Osteocyte (in vitro differentiated cells): Measurements from ENCODE around the gene LHFPL3. TPM values are rescaled to one million over a fixed set of nuclear protein-coding genes. Genes with fewer than 3 reads are reported as not detected.

Source experiments
- DNase-seq: peaks from one replicate; pipeline ENCODE4 v3.0.0; 2021; ENCODE audit warnings: mixed read lengths; ENCODE audit not compliant: unreplicated experiment; ENCODE audit errors: extremely low spot score
- H3K27ac Mint-ChIP-seq: one replicate; pipeline ENCODE4 v1.8.0; 2021; ENCODE audit warnings: mild to moderate bottlenecking, mixed read lengths; ENCODE audit not compliant: unreplicated experiment
- H3K27me3 Mint-ChIP-seq: one replicate; pipeline ENCODE4 v1.8.0; 2021; ENCODE audit warnings: mixed read lengths; ENCODE audit not compliant: unreplicated experiment
- H3K36me3 Mint-ChIP-seq: one replicate; pipeline ENCODE4 v1.8.0; 2021; ENCODE audit warnings: mixed read lengths; ENCODE audit not compliant: unreplicated experiment
- H3K4me1 Mint-ChIP-seq: one replicate; pipeline ENCODE4 v1.8.0; 2021; ENCODE audit warnings: mixed read lengths; ENCODE audit not compliant: unreplicated experiment
- H3K4me3 Mint-ChIP-seq: one replicate; pipeline ENCODE4 v1.8.0; 2021; ENCODE audit warnings: mild to moderate bottlenecking, moderate library complexity, mixed read lengths; ENCODE audit not compliant: unreplicated experiment
- H3K9me3 Mint-ChIP-seq: one replicate; pipeline ENCODE4 v1.8.0; 2021; ENCODE audit warnings: mixed read lengths; ENCODE audit not compliant: unreplicated experiment
- total RNA-seq: library from RNA; stranded (reverse); gene quantifications from 2 replicates; pipeline ENCODE4 v1.2.1, GENCODE V29; 2021
- TF ChIP-seq, protein P1 (sequence below): fragments of 200-600 bp; sonication (generic); IDR thresholded peaks from 2 replicates; pipeline ENCODE4 v1.5.0; 2021; ENCODE audit warnings: antibody characterized with exemption, mild to moderate bottlenecking, moderate library complexity

Gene LHFPL3
- total RNA-seq, 1 donor from 2014 or later: not detected

DNA sequence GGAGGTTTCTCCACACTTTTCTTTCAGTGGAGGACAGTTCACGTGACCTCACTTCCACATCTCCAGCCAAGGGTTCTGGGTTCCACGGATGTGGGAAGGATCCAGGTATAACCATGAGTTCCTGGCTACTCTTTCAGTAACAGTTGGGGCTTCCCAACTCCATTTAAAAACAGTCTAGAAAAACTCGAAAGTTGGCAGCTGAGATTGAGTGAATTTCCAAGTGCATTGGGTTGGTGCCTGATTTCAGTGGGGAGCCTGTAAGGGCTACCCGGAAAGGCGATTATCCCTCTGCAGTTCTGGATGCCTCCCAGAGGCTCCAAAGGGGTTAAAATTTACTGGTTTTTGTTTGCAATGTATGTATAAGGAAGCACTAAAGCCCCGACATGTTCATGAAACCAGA, 24.3 kb downstream of the LHFPL3 start:
- TF ChIP-seq, protein P1, sequence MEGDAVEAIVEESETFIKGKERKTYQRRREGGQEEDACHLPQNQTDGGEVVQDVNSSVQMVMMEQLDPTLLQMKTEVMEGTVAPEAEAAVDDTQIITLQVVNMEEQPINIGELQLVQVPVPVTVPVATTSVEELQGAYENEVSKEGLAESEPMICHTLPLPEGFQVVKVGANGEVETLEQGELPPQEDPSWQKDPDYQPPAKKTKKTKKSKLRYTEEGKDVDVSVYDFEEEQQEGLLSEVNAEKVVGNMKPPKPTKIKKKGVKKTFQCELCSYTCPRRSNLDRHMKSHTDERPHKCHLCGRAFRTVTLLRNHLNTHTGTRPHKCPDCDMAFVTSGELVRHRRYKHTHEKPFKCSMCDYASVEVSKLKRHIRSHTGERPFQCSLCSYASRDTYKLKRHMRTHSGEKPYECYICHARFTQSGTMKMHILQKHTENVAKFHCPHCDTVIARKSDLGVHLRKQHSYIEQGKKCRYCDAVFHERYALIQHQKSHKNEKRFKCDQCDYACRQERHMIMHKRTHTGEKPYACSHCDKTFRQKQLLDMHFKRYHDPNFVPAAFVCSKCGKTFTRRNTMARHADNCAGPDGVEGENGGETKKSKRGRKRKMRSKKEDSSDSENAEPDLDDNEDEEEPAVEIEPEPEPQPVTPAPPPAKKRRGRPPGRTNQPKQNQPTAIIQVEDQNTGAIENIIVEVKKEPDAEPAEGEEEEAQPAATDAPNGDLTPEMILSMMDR: no peak
- H3K27me3 Mint-ChIP-seq: peaks cover 3% of the 10 kb centered on the region
- no peak for DNase-seq
- H3K4me1 Mint-ChIP-seq: no peaks in the 10 kb centered on the region
- no peaks in the 10 kb centered on the region for H3K9me3 Mint-ChIP-seq
- no peaks in the 10 kb centered on the region for H3K36me3 Mint-ChIP-seq
- no peak overlapping the region for H3K4me3 Mint-ChIP-seq
- H3K27ac Mint-ChIP-seq: no peak overlapping the region

DNA sequence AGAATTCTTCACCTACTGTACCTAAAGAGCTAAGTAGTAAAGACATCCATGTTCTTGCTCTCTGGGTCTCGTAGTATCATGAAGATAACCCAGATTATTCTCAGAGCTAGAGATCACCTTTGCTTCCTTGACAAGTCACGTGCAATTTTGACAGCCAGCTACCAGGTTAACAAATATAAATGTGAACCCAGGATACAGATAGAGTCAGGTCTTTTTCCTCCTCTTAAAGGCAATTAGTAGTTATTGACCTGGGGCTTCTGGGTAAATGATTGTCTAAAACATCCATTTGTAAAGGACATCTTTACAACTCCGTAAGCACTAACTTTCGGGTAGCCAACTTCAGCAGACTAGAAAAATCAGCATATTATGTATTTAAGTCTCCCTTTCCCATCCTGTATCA, 28.8 kb downstream of the LHFPL3 start:
- H3K4me1 Mint-ChIP-seq: no peaks in the 10 kb centered on the region
- TF ChIP-seq, protein P1: no peak
- H3K27ac Mint-ChIP-seq: no peak overlapping the region
- H3K4me3 Mint-ChIP-seq: no peak overlapping the region
- DNase-seq: no peak
- no peaks in the 10 kb centered on the region for H3K9me3 Mint-ChIP-seq
- H3K36me3 Mint-ChIP-seq: no peaks in the 10 kb centered on the region
- H3K27me3 Mint-ChIP-seq: peaks cover 3% of the 10 kb centered on the region

- Mint-ChIP-seq H3K27ac (no peak overlapping the region), H3K9me3 (no peaks in the 10 kb centered on the region), H3K4me1 (no peaks in the 10 kb centered on the region), H3K36me3 (no peaks in the 10 kb centered on the region), H3K4me3 (no peak overlapping the region), H3K27me3 (peaks cover 3% of the 10 kb centered on the region)
- no peak for DNase-seq
- TF ChIP-seq, protein P1: no peak
Measured at GRCh38 chr7:104358446-104359132, 30.2 kb downstream of the LHFPL3 start.

- no peaks in the 10 kb centered on the region for H3K4me1 Mint-ChIP-seq
- no peaks in the 10 kb centered on the region for H3K27me3 Mint-ChIP-seq
- no peak overlapping the region for H3K4me3 Mint-ChIP-seq
- no peaks in the 10 kb centered on the region for H3K9me3 Mint-ChIP-seq
- no peak for DNase-seq
- no peaks in the 10 kb centered on the region for H3K36me3 Mint-ChIP-seq
- H3K27ac Mint-ChIP-seq: no peak overlapping the region
- TF ChIP-seq, protein P1: no peak
Measured at GRCh38 chr7:104362756-104363155, 34.4 kb downstream of the LHFPL3 start.

DNA sequence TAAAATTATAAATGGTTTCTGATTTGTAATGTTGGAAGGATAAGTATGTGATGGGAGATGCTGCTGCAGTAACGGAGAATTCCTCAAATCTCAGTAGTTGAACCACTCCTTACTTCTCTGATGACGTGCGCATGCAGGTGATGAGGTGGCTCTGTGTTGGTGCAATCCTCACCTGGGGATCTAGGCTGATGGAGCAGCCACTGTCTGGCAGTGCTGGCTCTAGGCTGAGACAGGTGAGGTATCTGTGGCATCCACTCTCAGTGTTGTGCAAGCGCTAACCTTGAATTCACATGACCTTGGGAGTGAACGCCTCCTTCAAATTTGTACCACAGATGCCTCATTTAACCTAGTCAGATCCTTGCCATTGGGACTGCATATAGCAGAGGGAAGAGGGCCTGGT, 35.0 kb downstream of the LHFPL3 start:
- no peak for DNase-seq
- H3K27me3 Mint-ChIP-seq: no peaks in the 10 kb centered on the region
- H3K27ac Mint-ChIP-seq: no peak overlapping the region
- TF ChIP-seq, protein P1: no peak
- no peaks in the 10 kb centered on the region for H3K9me3 Mint-ChIP-seq
- H3K4me3 Mint-ChIP-seq: no peak overlapping the region
- H3K36me3 Mint-ChIP-seq: no peaks in the 10 kb centered on the region
- H3K4me1 Mint-ChIP-seq: no peaks in the 10 kb centered on the region
